CD14-positive monocyte (primary cell): Measurements from ENCODE around the gene LEF1. TPM values are rescaled to one million over a fixed set of nuclear protein-coding genes. Genes with fewer than 3 reads are reported as not detected.
A peak's percentile ranks its signal among the peaks of the same experiment; 100 is the strongest.

Source experiments
- DNase-seq, 3 donors: peaks; one replicate each; pipeline ENCODE4 v3.0.0-alpha.2; 2011 to 2022
- H2AFZ ChIP-seq: 2 replicates; pipeline ENCODE4 v1.6.0; 2012; ENCODE audit warnings: mild to moderate bottlenecking, low read depth, low read length, inconsistent platforms; ENCODE audit not compliant: insufficient read depth, poor library complexity, severe bottlenecking
- H3K27ac ChIP-seq, 2 donors: 1 replicate in 1 of 2; 2 replicates in 1 of 2; pipeline ENCODE4 v1.5.1; 2012 to 2013; ENCODE audit warnings: low read length in 2 of 2, control low read depth in 1 of 2, inconsistent platforms in 1 of 2, low read depth in 1 of 2, mild to moderate bottlenecking in 1 of 2
- H3K27me3 ChIP-seq, 2 donors: one replicate each; pipeline versions ENCODE4 v1.6.0 to v1.6.1; 2011 to 2013; ENCODE audit warnings: low read length in 2 of 2; ENCODE audit not compliant: control insufficient read depth in 2 of 2, insufficient read depth in 2 of 2
- H3K36me3 ChIP-seq, 2 donors: replicated peaks in 1 of 2; 1 replicate in 1 of 2; 2 replicates in 1 of 2; pipeline versions ENCODE4 v1.5.1 to v1.6.1; 2012 to 2013; ENCODE audit warnings: low read length in 2 of 2, control low read depth in 1 of 2, inconsistent platforms in 1 of 2, mild to moderate bottlenecking in 1 of 2; ENCODE audit not compliant: insufficient read depth in 2 of 2, control insufficient read depth in 1 of 2
- H3K4me1 ChIP-seq, 2 donors: 1 replicate in 1 of 2; 2 replicates in 1 of 2; pipeline versions ENCODE4 v1.5.1 to v1.6.1; 2012 to 2013; ENCODE audit warnings: low read length in 2 of 2, control low read depth in 1 of 2, inconsistent platforms in 1 of 2, mild to moderate bottlenecking in 1 of 2, moderate library complexity in 1 of 2; ENCODE audit not compliant: insufficient read depth in 2 of 2, control insufficient read depth in 1 of 2
- H3K4me2 ChIP-seq: replicated peaks from 2 replicates; pipeline ENCODE3; 2012; ENCODE audit warnings: low read length, moderate library complexity, mild to moderate bottlenecking; ENCODE audit not compliant: poor library complexity, severe bottlenecking; ENCODE audit errors: extremely low read depth
- H3K4me3 ChIP-seq, 3 experiments: fragments of 200-600 bp in 1 of 3; sonication (generic) in 1 of 3; replicated peaks in 1 of 3; 1 replicate in 2 of 3; 2 replicates in 1 of 3; pipeline ENCODE4 v1.5.1; 2011 to 2013; ENCODE audit warnings: low read length in 3 of 3, mild to moderate bottlenecking in 3 of 3, control low read depth in 2 of 3, low read depth in 2 of 3, inconsistent platforms in 1 of 3, moderate library complexity in 1 of 3
- H3K79me2 ChIP-seq: 2 replicates; pipeline ENCODE4 v1.6.0; 2012; ENCODE audit warnings: mild to moderate bottlenecking, control low read depth, inconsistent platforms, low read length, moderate library complexity; ENCODE audit not compliant: insufficient read depth
- H3K9ac ChIP-seq: 2 replicates; pipeline ENCODE4 v1.6.0; 2017; ENCODE audit warnings: low read length, mild to moderate bottlenecking; ENCODE audit not compliant: insufficient read depth, poor library complexity, severe bottlenecking
- H3K9me3 ChIP-seq, 2 donors: replicated peaks in 1 of 2; 1 replicate in 1 of 2; 2 replicates in 1 of 2; pipeline versions ENCODE4 v1.5.1 to v1.6.1; 2012 to 2013; ENCODE audit warnings: low read length in 2 of 2, control low read depth in 1 of 2; ENCODE audit not compliant: control insufficient read depth in 1 of 2, insufficient read depth in 1 of 2
- H4K20me1 ChIP-seq: 2 replicates; pipeline ENCODE4 v1.6.0; 2012; ENCODE audit warnings: mild to moderate bottlenecking, low read length, control low read depth, moderate library complexity; ENCODE audit not compliant: insufficient read depth
- H3K27ac Mint-ChIP-seq, 7 donors: one replicate each; pipeline ENCODE4 v1.8.0; 2020; ENCODE audit warnings: mild to moderate bottlenecking in 7 of 7, mixed read lengths in 7 of 7, moderate library complexity in 6 of 7, inconsistent platforms in 2 of 7
- H3K27me3 Mint-ChIP-seq, 3 donors: one replicate each; pipeline ENCODE4 v1.8.0; 2021 to 2022; ENCODE audit warnings: low read depth in 3 of 3, mild to moderate bottlenecking in 3 of 3, mixed read lengths in 3 of 3, moderate library complexity in 3 of 3, inconsistent platforms in 1 of 3
- H3K36me3 Mint-ChIP-seq, 2 donors: one replicate each; pipeline ENCODE4 v1.8.0; 2020; ENCODE audit warnings: mixed read lengths in 2 of 2, inconsistent platforms in 1 of 2, mild to moderate bottlenecking in 1 of 2
- H3K4me1 Mint-ChIP-seq: one replicate; pipeline ENCODE4 v1.8.0; 2020; ENCODE audit warnings: mild to moderate bottlenecking, mixed read lengths
- H3K4me3 Mint-ChIP-seq, 2 donors: one replicate each; pipeline ENCODE4 v1.8.0; 2020; ENCODE audit warnings: mild to moderate bottlenecking in 2 of 2, mixed read lengths in 2 of 2, moderate library complexity in 1 of 2
- H3K9me3 Mint-ChIP-seq, 7 donors: one replicate each; pipeline ENCODE4 v1.8.0; 2020 to 2022; ENCODE audit warnings: mixed read lengths in 7 of 7, mild to moderate bottlenecking in 6 of 7, moderate library complexity in 6 of 7, inconsistent platforms in 2 of 7
- CTCF ChIP-seq: fragments of 200-600 bp; IDR thresholded peaks from one replicate; pipeline ENCODE4 v1.8.0; 2022; ENCODE audit warnings: antibody characterized with exemption, mild to moderate bottlenecking
- WGBS: methylation state at CpG from one replicate; pipeline ENCODE4 v1.1.5; 2013; ENCODE audit warnings: missing lambda C conversion rate; ENCODE audit not compliant: insufficient coverage; 5-methylcytosine and 5-hydroxymethylcytosine counted together
- intact Hi-C, 2 donors: fragments of 100-400 bp; cut with micrococcal nuclease; formaldehyde crosslinking; loops; one replicate each; pipeline versions ENCODE4 v1.15.0 to v1.15.1; 2023
- polyA minus RNA-seq: library from RNA; depleted of rRNA, polyadenylated mRNA; stranded (reverse); fragments of >200 nt; gene quantifications from 2 replicates; pipeline ENCODE4 v1.2.3, GENCODE V29; 2012
- polyA plus RNA-seq, 3 donors: library from polyadenylated mRNA; depleted of rRNA in 1 of 3; unstranded in 2 of 3; stranded (reverse) in 1 of 3; fragments of 300-500 nt in 2 of 3; fragments of >200 nt in 1 of 3; fragmentation: Illumina TruSeq in 2 of 3; gene quantifications; 1 replicate in 2 of 3; 2 replicates in 1 of 3; pipeline ENCODE4 v1.2.3, GENCODE V29; 2012 to 2021
- total RNA-seq, 12 experiments: library from RNA in 1 of 12; stranded (reverse) in 1 of 12; fragments of 120-200 nt in 1 of 12; gene quantifications; one replicate each; pipeline ENCODE4 v1.2.4 and lab custom pipeline; 2013 to 2026; ENCODE audit warnings: mixed read lengths in 6 of 12, inconsistent platforms in 1 of 12

LEF1 gene
- total RNA-seq (2013), result 0.48 TPM
- polyA plus RNA-seq, result 1 to 10 TPM in 1 of 3 donors, under 1 TPM in 2; 0.29 to 1.3 (median 0.61) TPM
- 0.80 TPM in 1 of 2 replicates, not detected in the other for polyA minus RNA-seq
- total RNA-seq (lab: John Stamatoyannopoulos, UW), result 0 to 2.5 (median 0.17) reads per million in 11 experiments

DNA sequence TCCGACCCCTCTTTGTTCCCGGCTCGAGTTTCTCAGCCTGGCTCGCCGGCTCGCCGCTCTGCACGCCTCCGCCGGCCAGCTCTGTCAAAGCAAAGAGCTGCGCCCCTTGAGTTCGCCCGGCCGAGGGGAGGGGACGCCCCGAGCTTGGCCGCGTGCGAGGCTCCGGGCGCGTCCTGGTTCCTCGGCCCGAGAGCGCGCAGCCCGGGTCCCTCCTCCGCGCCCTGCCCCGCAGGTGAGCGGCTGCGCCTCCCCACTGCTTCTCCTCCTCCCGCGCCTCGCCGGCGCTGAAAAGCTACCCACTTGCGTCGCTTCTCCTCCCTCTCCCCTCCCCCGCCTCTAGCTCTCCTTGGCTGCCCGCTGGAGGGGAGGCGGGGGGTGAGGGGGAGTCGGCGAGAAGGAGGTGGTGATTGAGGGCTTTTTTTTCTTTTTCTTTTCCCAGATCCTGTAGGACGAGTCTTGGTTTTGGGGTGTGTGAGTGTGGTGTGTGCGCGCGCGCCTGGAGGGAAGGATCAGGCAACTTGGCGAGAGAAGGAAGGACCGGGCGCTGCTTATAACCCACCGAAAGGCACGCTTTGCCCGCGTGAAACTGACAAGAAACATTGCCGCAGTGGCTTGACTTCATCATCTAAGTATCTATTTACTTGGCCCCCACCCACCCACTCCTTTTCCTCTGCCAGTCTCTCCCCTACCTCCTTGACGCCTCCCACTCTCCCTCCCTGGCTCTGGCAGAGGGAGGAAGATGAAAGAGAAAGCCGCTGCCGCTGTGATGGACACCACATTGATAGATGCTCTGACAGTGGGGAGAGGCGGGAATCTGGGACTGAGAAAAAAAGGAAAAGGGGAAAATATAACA lies at the start of gene LEF1:
TSS of gene LEF1 (minus strand) at position 262 of the 853 bp plus-strand sequence. CDS start 1,165 bp downstream, outside the sequence.
- no peaks in the 10 kb centered on the region for H3K36me3 ChIP-seq
- peak within 1 kb of the TSS; percentile 6 to 70 (median 8) for H3K4me3 ChIP-seq
- H3K4me1 Mint-ChIP-seq, result peaks cover 44% of the 10 kb centered on the region
- H3K79me2 ChIP-seq, result no peaks in the 10 kb centered on the region
- H3K9me3 ChIP-seq, result peaks cover 0 to 47% of the 10 kb centered on the region in 2 donors
- peaks cover 83 to 95% (median 91%) of the 10 kb centered on the region in 3 donors for H3K27me3 Mint-ChIP-seq
- H3K4me3 Mint-ChIP-seq, result peak within 1 kb of the TSS; percentile 74 to 96
- no peaks in the 10 kb centered on the region for H4K20me1 ChIP-seq
- no peak for TF ChIP-seq CTCF
- H3K27me3 ChIP-seq, result peaks cover 90 to 95% of the 10 kb centered on the region in 2 donors
- H3K36me3 Mint-ChIP-seq, result peaks cover 0 to 10% of the 10 kb centered on the region in 2 donors
- H3K9ac ChIP-seq, result no peak within 1 kb of the TSS
- intact Hi-C loops, result no loop called here
- H3K27ac ChIP-seq, result no peak within 1 kb of the TSS
- WGBS, result 0% methylated on average over 40 of the region's 61 CpGs
- peaks cover 18 to 44% of the 10 kb centered on the region in 2 donors for H3K4me1 ChIP-seq
- H3K27ac Mint-ChIP-seq, result no peak within 1 kb of the TSS
- H2AFZ ChIP-seq, result peak within 1 kb of the TSS; percentile 29
- DNase-seq, result no peak
- H3K4me2 ChIP-seq, result peak within 1 kb of the TSS; percentile 63
- peaks cover 0 to 20% (median 13%) of the 10 kb centered on the region in 7 donors for H3K9me3 Mint-ChIP-seq

DNA sequence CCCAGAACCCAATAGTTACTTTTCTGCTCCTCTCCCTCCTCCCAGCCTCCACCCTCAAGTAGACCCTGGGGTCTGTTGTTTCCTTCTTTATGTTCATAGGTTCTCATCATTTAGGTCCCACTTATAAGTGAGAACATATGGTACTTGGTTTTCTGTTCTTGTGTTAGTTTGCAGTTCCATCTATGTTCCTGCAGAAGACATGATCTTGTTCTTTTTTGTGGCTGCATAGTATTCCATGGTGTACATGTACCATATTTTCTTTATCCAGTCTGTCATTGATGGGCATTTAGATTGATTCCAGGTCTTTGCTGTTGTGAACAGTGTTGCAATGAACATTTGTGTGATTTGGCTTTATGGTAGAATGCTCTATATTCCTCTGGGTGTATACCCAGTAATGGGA lies 47.8 kb upstream of the LEF1 start:
- H3K27me3 ChIP-seq, result no peaks in the 10 kb centered on the region
- no peak overlapping the region for H3K4me2 ChIP-seq
- intact Hi-C loops, result no loop called here
- H3K36me3 ChIP-seq, result no peaks in the 10 kb centered on the region
- no peak overlapping the region for H2AFZ ChIP-seq
- Mint-ChIP-seq H3K9me3 (peaks cover 0 to 6% (median 0%) of the 10 kb centered on the region in 7 donors), H3K27ac (no peak overlapping the region), H3K4me3 (no peak overlapping the region), H3K36me3 (no peaks in the 10 kb centered on the region), H3K4me1 (no peaks in the 10 kb centered on the region), H3K27me3 (no peaks in the 10 kb centered on the region)
- no peak overlapping the region for H3K27ac ChIP-seq
- no peak overlapping the region for H3K4me3 ChIP-seq
- H3K79me2 ChIP-seq, result no peaks in the 10 kb centered on the region
- DNase-seq, result no peak
- no peak for TF ChIP-seq CTCF
- H3K9me3 ChIP-seq, result no peaks in the 10 kb centered on the region
- no peak overlapping the region for H3K9ac ChIP-seq
- H3K4me1 ChIP-seq, result no peaks in the 10 kb centered on the region
- no peaks in the 10 kb centered on the region for H4K20me1 ChIP-seq
